ENCODE results near the gene HYAL4.

HYAL4 gene

GRCh38 chr7:123867225-123867624 lies 22.3 kb downstream of the HYAL4 start:
- ChIA-PET CTCF (interaction anchor here (0.9 to 4.1 kb wide), 3 partner anchors 52 to 69 kb away, joined by 3 to 82 read pairs (median 19); no protein-coding TSS in a partner anchor), POLR2A (no interaction called here)
- DNase-seq (ENCODE audit: extremely low spot score), result no peak
- no peak for TF ChIP-seq CTCF (IDR thresholded peaks at IDR 0.05; ENCODE audit: control extremely low read depth, extremely low read depth, low read depth, missing control alignments)

- CTCF ChIA-PET, result interaction anchor here (0.6 to 4.7 kb wide), 53 partner anchors 9 to 384 kb away, joined by 3 to 109 read pairs (median 5); partner anchors contain the start of gene WASL
- DNase-seq (ENCODE audit: extremely low spot score), result peak; percentile 35
- peak; percentile 79 for TF ChIP-seq CTCF (IDR thresholded peaks at IDR 0.05; ENCODE audit: control extremely low read depth, extremely low read depth, low read depth, missing control alignments)
- POLR2A ChIA-PET, result interaction anchor here (0.5 kb wide), 1 partner anchor 405 kb away, joined by 3 read pairs; no protein-coding TSS in a partner anchor
These were observed 27.3 kb downstream of the HYAL4 start for GRCh38 chr7:123871998-123872867.

DNA sequence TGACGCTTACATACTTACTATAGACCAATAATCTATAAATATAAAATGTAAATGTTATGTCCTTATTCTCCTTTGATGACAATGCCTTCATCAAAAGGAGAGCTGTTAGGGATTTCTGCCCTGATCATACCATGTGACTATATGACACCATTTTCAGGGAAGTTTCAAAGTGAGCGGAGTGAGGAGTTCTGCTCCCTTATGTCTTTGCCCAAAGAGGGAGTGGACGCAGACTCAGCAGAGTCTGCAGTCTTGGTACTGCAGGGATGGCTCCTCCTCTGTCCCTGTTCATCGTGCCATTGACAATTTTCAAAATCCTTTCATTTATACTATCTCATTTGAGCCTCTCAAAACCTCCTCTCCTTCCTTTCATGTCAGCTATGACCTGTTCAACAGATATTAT lies 27.9 kb downstream of the HYAL4 start:
- POLR2A ChIA-PET, result no interaction called here
- DNase-seq (ENCODE audit: extremely low spot score), result no peak
- TF ChIP-seq CTCF (IDR thresholded peaks at IDR 0.05; ENCODE audit: control extremely low read depth, extremely low read depth, low read depth, missing control alignments), result no peak
- CTCF ChIA-PET, result interaction anchor here (0.9 to 4.7 kb wide), 32 partner anchors 8 to 384 kb away, joined by 3 to 109 read pairs (median 6); partner anchors contain the start of gene WASL

- ChIA-PET POLR2A (interaction anchor here (0.6 kb wide), 1 partner anchor 12 kb away, joined by 3 read pairs; no protein-coding TSS in a partner anchor), CTCF (interaction anchor here (1.0 to 2.6 kb wide), 4 partner anchors 12 to 79 kb away, joined by 3 to 18 read pairs (median 9); no protein-coding TSS in a partner anchor)
- TF ChIP-seq CTCF (IDR thresholded peaks at IDR 0.05; ENCODE audit: control extremely low read depth, extremely low read depth, low read depth, missing control alignments), result no peak
- DNase-seq (ENCODE audit: extremely low spot score), result no peak
These were observed 31.7 kb downstream of the HYAL4 start for GRCh38 chr7:123876557-123877256.

- CTCF ChIA-PET, result interaction anchor here (1.5 to 3.4 kb wide), 6 partner anchors 8 to 255 kb away, joined by 5 to 13 read pairs (median 8); no protein-coding TSS in a partner anchor
- no peak for DNase-seq (ENCODE audit: extremely low spot score)
- no peak for TF ChIP-seq CTCF (IDR thresholded peaks at IDR 0.05; ENCODE audit: control extremely low read depth, extremely low read depth, low read depth, missing control alignments)
- POLR2A ChIA-PET, result no interaction called here
These were observed 34.7 kb downstream of the HYAL4 start for GRCh38 chr7:123879628-123880027.

GRCh38 chr7:123881300-123881699 lies 36.3 kb downstream of the HYAL4 start:
- ChIA-PET POLR2A (no interaction called here), CTCF (interaction anchor here (1.4 to 3.4 kb wide), 2 partner anchors 9 to 16 kb away, joined by 3 to 12 read pairs; no protein-coding TSS in a partner anchor)
- TF ChIP-seq CTCF (IDR thresholded peaks at IDR 0.05; ENCODE audit: control extremely low read depth, extremely low read depth, low read depth, missing control alignments), result no peak
- DNase-seq (ENCODE audit: extremely low spot score), result no peak

All from GM10248 (cell line).